KBM-7 (cell line): ENCODE results near the gene GRM7.

ENCODE experiments used
- DNase-seq: peaks from one replicate; pipeline ENCODE4 v3.0.0-alpha.2; 2015
- in situ Hi-C: fragments of 300-500 bp; cut with MboI; formaldehyde crosslinking; loops from 2 replicates; pipeline ENCODE4 v1.14.3; 2020; ENCODE audit warnings: low sequenced_read_pairs, low pct_unique_long_range_greater_than_20kb, mixed read lengths

The GRM7 gene

GRCh38 chr3:7779331-7779730 is 918.4 kb downstream of the GRM7 start:
- in situ Hi-C loops = no loop called here
- no peak for DNase-seq

- no peak for DNase-seq
- in situ Hi-C loops = no loop called here
Measured at GRCh38 chr3:7781395-7781794, 920.5 kb downstream of the GRM7 start.

- in situ Hi-C loops = no loop called here
- DNase-seq = no peak
Measured at GRCh38 chr3:7787871-7788828, 927.2 kb downstream of the GRM7 start.

- in situ Hi-C loops = no loop called here
- DNase-seq = no peak
Measured at GRCh38 chr3:7788881-7789280, 928.0 kb downstream of the GRM7 start.

GRCh38 chr3:7789324-7789723 is 928.4 kb downstream of the GRM7 start:
- in situ Hi-C loops = no loop called here
- DNase-seq = no peak

- DNase-seq = no peak
- in situ Hi-C loops = no loop called here
Measured at GRCh38 chr3:7790141-7790540, 929.2 kb downstream of the GRM7 start.
